ENCODE results near the gene RAB38.
A peak's percentile ranks its signal among the peaks of the same experiment; 100 is the strongest.

RAB38 gene

GRCh38 chr11:88179141-88179540, 3.9 kb upstream of the RAB38 start:
- no peak for DNase-seq
- no peaks in the 10 kb centered on the region for H3K36me3 ChIP-seq
- no peaks in the 10 kb centered on the region for H3K27me3 ChIP-seq (ENCODE audit: insufficient read depth, low read depth, severe bottlenecking)
- no peaks in the 10 kb centered on the region for H3K9me3 ChIP-seq (ENCODE audit: severe bottlenecking)
- TF ChIP-seq CTCF (IDR thresholded peaks at IDR 0.05; ENCODE audit: low read depth, low read length), result no peak
- H3K4me3 ChIP-seq (ENCODE audit: low read depth, low read length), result no peak overlapping the region
- H3K27ac ChIP-seq, result no peak overlapping the region

- no peak for TF ChIP-seq CTCF (IDR thresholded peaks at IDR 0.05; ENCODE audit: low read depth, low read length)
- no peaks in the 10 kb centered on the region for H3K27me3 ChIP-seq (ENCODE audit: insufficient read depth, low read depth, severe bottlenecking)
- no peaks in the 10 kb centered on the region for H3K36me3 ChIP-seq
- DNase-seq, result no peak
- no peaks in the 10 kb centered on the region for H3K9me3 ChIP-seq (ENCODE audit: severe bottlenecking)
- no peak overlapping the region for H3K27ac ChIP-seq
- no peak overlapping the region for H3K4me3 ChIP-seq (ENCODE audit: low read depth, low read length)
These were observed 2.9 kb upstream of the RAB38 start for GRCh38 chr11:88178191-88178590.

GRCh38 chr11:88175569-88176075, 379 bp upstream of the RAB38 start:
- Histone ChIP-seq H3K4me3 (ENCODE audit: low read depth, low read length) (peak overlapping the region; percentile 50), H3K27me3 (ENCODE audit: insufficient read depth, low read depth, severe bottlenecking) (no peaks in the 10 kb centered on the region), H3K27ac (no peak overlapping the region), H3K9me3 (ENCODE audit: severe bottlenecking) (no peaks in the 10 kb centered on the region), H3K36me3 (no peaks in the 10 kb centered on the region)
- TF ChIP-seq CTCF (IDR thresholded peaks at IDR 0.05; ENCODE audit: low read depth, low read length), result no peak
- DNase-seq, result no peak

GRCh38 chr11:88173956-88174355, 1.3 kb downstream of the RAB38 start:
- no peak for TF ChIP-seq CTCF (IDR thresholded peaks at IDR 0.05; ENCODE audit: low read depth, low read length)
- no peak overlapping the region for H3K4me3 ChIP-seq (ENCODE audit: low read depth, low read length)
- no peaks in the 10 kb centered on the region for H3K36me3 ChIP-seq
- no peak for DNase-seq
- no peaks in the 10 kb centered on the region for H3K27me3 ChIP-seq (ENCODE audit: insufficient read depth, low read depth, severe bottlenecking)
- H3K27ac ChIP-seq, result no peak overlapping the region
- no peaks in the 10 kb centered on the region for H3K9me3 ChIP-seq (ENCODE audit: severe bottlenecking)

GRCh38 chr11:88171982-88172381, 3.3 kb downstream of the RAB38 start:
- Histone ChIP-seq H3K27ac (no peak overlapping the region), H3K36me3 (no peaks in the 10 kb centered on the region), H3K9me3 (ENCODE audit: severe bottlenecking) (no peaks in the 10 kb centered on the region), H3K4me3 (ENCODE audit: low read depth, low read length) (no peak overlapping the region), H3K27me3 (ENCODE audit: insufficient read depth, low read depth, severe bottlenecking) (no peaks in the 10 kb centered on the region)
- TF ChIP-seq CTCF (IDR thresholded peaks at IDR 0.05; ENCODE audit: low read depth, low read length), result no peak
- DNase-seq, result no peak

GRCh38 chr11:88170673-88171072, 4.6 kb downstream of the RAB38 start:
- no peak for DNase-seq
- TF ChIP-seq CTCF (IDR thresholded peaks at IDR 0.05; ENCODE audit: low read depth, low read length), result no peak
- no peak overlapping the region for H3K27ac ChIP-seq
- H3K9me3 ChIP-seq (ENCODE audit: severe bottlenecking), result no peaks in the 10 kb centered on the region
- H3K36me3 ChIP-seq, result no peaks in the 10 kb centered on the region
- H3K27me3 ChIP-seq (ENCODE audit: insufficient read depth, low read depth, severe bottlenecking), result no peaks in the 10 kb centered on the region
- H3K4me3 ChIP-seq (ENCODE audit: low read depth, low read length), result no peak overlapping the region
